ENCODE data around the gene CYP27A1.

DNA sequence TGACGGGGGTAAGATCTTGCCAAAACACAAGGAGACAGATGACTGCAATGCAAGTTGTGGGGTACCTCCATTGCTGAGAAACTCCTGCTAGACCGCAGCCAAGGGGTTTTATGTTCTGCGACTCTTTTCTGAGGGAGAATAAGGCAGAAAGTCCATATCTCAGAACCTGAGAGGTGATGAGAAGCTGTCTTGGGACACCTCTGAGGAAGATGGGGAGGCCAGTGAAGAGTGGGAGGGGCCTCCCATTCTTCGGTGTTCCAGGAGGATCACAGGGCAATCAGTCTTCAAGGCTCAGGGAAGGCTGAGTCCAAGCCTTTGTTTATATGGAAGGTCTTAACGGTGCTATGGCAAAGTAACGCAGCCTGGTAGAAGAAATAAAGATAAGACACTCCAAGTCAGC, 18.0 kb downstream of the CYP27A1 start:
- TF ChIP-seq, protein P1, sequence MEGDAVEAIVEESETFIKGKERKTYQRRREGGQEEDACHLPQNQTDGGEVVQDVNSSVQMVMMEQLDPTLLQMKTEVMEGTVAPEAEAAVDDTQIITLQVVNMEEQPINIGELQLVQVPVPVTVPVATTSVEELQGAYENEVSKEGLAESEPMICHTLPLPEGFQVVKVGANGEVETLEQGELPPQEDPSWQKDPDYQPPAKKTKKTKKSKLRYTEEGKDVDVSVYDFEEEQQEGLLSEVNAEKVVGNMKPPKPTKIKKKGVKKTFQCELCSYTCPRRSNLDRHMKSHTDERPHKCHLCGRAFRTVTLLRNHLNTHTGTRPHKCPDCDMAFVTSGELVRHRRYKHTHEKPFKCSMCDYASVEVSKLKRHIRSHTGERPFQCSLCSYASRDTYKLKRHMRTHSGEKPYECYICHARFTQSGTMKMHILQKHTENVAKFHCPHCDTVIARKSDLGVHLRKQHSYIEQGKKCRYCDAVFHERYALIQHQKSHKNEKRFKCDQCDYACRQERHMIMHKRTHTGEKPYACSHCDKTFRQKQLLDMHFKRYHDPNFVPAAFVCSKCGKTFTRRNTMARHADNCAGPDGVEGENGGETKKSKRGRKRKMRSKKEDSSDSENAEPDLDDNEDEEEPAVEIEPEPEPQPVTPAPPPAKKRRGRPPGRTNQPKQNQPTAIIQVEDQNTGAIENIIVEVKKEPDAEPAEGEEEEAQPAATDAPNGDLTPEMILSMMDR (conservative IDR thresholded peaks at IDR 0.05; ENCODE audit: low read length): no peak
- no peak for TF ChIP-seq EZH2phosphoT487 (IDR thresholded peaks at IDR 0.05; ENCODE audit: borderline replicate concordance, low read depth, low read length)
